HepG2 (cell line): ENCODE results near the gene ZNF770. TPM values are rescaled to one million over a fixed set of nuclear protein-coding genes. Genes with fewer than 3 reads are reported as not detected.

Experiments used
- AGO2 ChIP-seq: fragments of 200-400 bp; formaldehyde crosslinking; optimal IDR thresholded peaks from 2 replicates; pipeline ENCODE3; 2017; ENCODE audit warnings: mild to moderate bottlenecking, low read depth, low read length, moderate library complexity
- ETV5 ChIP-seq: IDR thresholded peaks from 2 replicates; pipeline ENCODE4 v1.6.1; 2018; ENCODE audit warnings: missing biosample characterization, missing genetic modification reagents, inconsistent platforms, borderline replicate concordance
- MTF1 ChIP-seq: sonication (generic); formaldehyde crosslinking; IDR thresholded peaks from 2 replicates; pipeline ENCODE4 v1.5.0; 2020; ENCODE audit warnings: missing genetic modification reagents
- NFRKB ChIP-seq: fragments of 450-650 bp; IDR thresholded peaks from 2 replicates; pipeline ENCODE4 v1.6.1; 2017
- REXO4 ChIP-seq: sonication (generic); formaldehyde crosslinking; IDR thresholded peaks from 2 replicates; pipeline ENCODE4 v1.8.0; 2022; ENCODE audit warnings: missing genetic modification reagents, mild to moderate bottlenecking, borderline replicate concordance
- SMARCE1 ChIP-seq: fragments of 450-650 bp; IDR thresholded peaks from 2 replicates; pipeline ENCODE4 v1.6.1; 2017; ENCODE audit warnings: borderline replicate concordance
- XBP1 ChIP-seq: sonication (generic); formaldehyde crosslinking; IDR thresholded peaks from 2 replicates; pipeline ENCODE4 v1.5.0; 2020; ENCODE audit warnings: missing genetic modification reagents
- YEATS2 ChIP-seq: sonication (generic); formaldehyde crosslinking; IDR thresholded peaks from 2 replicates; pipeline ENCODE4 v1.4.0; 2020; ENCODE audit warnings: missing genetic modification reagents, borderline replicate concordance
- ZNF136 ChIP-seq: sonication (generic); formaldehyde crosslinking; IDR thresholded peaks from 2 replicates; pipeline ENCODE4 v1.8.1; 2022; ENCODE audit warnings: low read depth, mild to moderate bottlenecking, moderate library complexity, missing genetic modification reagents
- ZNF572 ChIP-seq: sonication (generic); formaldehyde crosslinking; IDR thresholded peaks from 2 replicates; pipeline ENCODE4 v1.5.1; 2020; ENCODE audit warnings: mild to moderate bottlenecking, missing genetic modification reagents
- ZNF746 ChIP-seq: sonication (generic); formaldehyde crosslinking; IDR thresholded peaks from 2 replicates; pipeline ENCODE4 v1.8.0; 2022; ENCODE audit warnings: mild to moderate bottlenecking, missing genetic modification reagents
- ZNF790 ChIP-seq: sonication (generic); formaldehyde crosslinking; IDR thresholded peaks from 2 replicates; pipeline ENCODE4 v1.8.0; 2022; ENCODE audit warnings: missing genetic modification reagents, mild to moderate bottlenecking, borderline replicate concordance
- ZNF83 ChIP-seq: sonication (generic); formaldehyde crosslinking; IDR thresholded peaks from 2 replicates; pipeline ENCODE4 v1.4.0; 2020; ENCODE audit warnings: missing genetic modification reagents, mild to moderate bottlenecking, borderline replicate concordance
- ZSCAN29 ChIP-seq: sonication (generic); formaldehyde crosslinking; conservative IDR thresholded peaks from 2 replicates; pipeline ENCODE4 v1.4.0; 2020; ENCODE audit warnings: mild to moderate bottlenecking, missing genetic modification reagents
- polyA plus RNA-seq, 8 experiments: library from polyadenylated mRNA; depleted of rRNA in 3 of 8; stranded (reverse) in 7 of 8; unstranded in 1 of 8; fragments of >200 nt; fragmentation: Illumina TruSeq in 4 of 8; extraction: Trizol in 4 of 8; gene quantifications; 2 replicates each; pipeline versions ENCODE4 v1.2.1 to v1.2.3, GENCODE V29; 2011 to 2016; ENCODE audit warnings: low read depth in 4 of 8, missing spikeins in 1 of 8, mixed read lengths in 1 of 8; ENCODE audit not compliant: insufficient read depth in 1 of 8
- total RNA-seq, 5 experiments: library from RNA; depleted of rRNA; stranded (reverse); fragments of >200 nt; fragmentation: Illumina TruSeq; extraction: Trizol; gene quantifications; 2 replicates each; pipeline ENCODE4 v1.2.3, GENCODE V29; 2016; ENCODE audit warnings: low read depth in 1 of 5
- TF ChIP-seq, protein P1 (sequence below): sonication (generic); formaldehyde crosslinking; IDR thresholded peaks from 2 replicates; pipeline ENCODE4 v1.4.0; 2020; ENCODE audit warnings: missing genetic modification reagents
- TF ChIP-seq, protein P2 (sequence below): sonication (generic); formaldehyde crosslinking; IDR thresholded peaks from 2 replicates; pipeline ENCODE4 v1.8.1; 2022; ENCODE audit warnings: low read depth, mild to moderate bottlenecking, missing genetic modification reagents
- TF ChIP-seq, protein P3 (sequence below): sonication (generic); formaldehyde crosslinking; IDR thresholded peaks from 2 replicates; pipeline ENCODE4 v1.4.0; 2020; ENCODE audit warnings: low read depth, mild to moderate bottlenecking, missing genetic modification reagents
- TF ChIP-seq, protein P4 (sequence below): sonication (generic); formaldehyde crosslinking; IDR thresholded peaks from 2 replicates; pipeline ENCODE4 v1.9.0; 2022; ENCODE audit warnings: low read depth, missing genetic modification reagents
- TF ChIP-seq, protein P5 (sequence below): IDR thresholded peaks from 2 replicates; pipeline ENCODE4 v1.6.1; 2016; ENCODE audit warnings: low read depth

The ZNF770 gene
- total and polyA plus RNA-seq, 2 of the 13 experiments (the other 11 are each of a cell fraction or from before 2014, with no cell fraction given): 15.5 to 33.1 TPM

DNA sequence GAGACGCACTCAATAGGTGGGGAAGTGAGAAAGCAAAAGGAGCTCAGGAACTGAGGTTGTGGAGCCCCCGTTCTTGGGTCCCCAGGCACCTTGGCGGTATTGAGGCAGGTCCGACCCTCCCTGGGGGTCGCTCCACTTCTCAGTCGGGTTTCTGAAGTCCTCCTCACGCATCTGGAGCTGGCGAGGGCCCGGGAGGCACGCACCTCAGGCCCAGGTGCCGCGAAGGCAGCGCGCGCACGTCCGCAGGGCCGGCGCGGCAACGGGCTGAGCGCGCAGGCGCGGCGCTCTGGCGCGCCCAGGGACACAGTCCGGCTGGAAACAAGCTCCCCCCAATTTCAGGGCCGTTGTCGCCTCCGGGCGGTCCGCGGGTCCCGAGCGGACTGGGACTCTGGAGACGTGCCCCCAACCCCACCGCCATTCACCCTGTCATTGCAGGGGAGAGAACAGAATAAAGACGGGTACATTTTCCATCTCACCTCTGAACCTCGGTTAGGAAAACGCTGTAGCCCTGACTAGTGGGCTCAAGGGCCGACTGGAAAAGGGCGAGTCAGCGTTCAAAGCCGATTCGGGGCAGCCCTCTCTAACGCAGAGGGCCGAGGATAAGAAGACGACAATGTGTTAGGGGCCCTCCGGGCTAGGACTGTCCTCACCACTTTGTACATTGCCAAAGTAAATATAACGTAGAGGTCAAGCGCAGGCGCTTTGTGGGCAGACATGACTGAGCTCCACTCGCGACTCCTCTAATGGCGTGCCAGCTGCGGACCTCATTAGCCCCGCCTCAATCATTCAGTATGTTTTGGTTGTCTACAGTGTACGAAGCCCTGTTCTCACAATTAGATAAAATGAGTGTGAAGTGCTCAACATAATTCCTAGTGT lies at the start of gene ZNF770 (continued):
- TF ChIP-seq SMARCE1: no peak
- TF ChIP-seq YEATS2: peak; percentile 58
- TF ChIP-seq ZNF83 (CRISPR knock-in tag): peak; percentile 80; the same call in 1 of the 2 replicates
- TF ChIP-seq, protein P1, sequence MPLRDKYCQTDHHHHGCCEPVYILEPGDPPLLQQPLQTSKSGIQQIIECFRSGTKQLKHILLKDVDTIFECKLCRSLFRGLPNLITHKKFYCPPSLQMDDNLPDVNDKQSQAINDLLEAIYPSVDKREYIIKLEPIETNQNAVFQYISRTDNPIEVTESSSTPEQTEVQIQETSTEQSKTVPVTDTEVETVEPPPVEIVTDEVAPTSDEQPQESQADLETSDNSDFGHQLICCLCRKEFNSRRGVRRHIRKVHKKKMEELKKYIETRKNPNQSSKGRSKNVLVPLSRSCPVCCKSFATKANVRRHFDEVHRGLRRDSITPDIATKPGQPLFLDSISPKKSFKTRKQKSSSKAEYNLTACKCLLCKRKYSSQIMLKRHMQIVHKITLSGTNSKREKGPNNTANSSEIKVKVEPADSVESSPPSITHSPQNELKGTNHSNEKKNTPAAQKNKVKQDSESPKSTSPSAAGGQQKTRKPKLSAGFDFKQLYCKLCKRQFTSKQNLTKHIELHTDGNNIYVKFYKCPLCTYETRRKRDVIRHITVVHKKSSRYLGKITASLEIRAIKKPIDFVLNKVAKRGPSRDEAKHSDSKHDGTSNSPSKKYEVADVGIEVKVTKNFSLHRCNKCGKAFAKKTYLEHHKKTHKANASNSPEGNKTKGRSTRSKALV (CRISPR knock-in tag): peak; percentile 65; the same call in 1 of the 2 replicates
- TF ChIP-seq, protein P2, sequence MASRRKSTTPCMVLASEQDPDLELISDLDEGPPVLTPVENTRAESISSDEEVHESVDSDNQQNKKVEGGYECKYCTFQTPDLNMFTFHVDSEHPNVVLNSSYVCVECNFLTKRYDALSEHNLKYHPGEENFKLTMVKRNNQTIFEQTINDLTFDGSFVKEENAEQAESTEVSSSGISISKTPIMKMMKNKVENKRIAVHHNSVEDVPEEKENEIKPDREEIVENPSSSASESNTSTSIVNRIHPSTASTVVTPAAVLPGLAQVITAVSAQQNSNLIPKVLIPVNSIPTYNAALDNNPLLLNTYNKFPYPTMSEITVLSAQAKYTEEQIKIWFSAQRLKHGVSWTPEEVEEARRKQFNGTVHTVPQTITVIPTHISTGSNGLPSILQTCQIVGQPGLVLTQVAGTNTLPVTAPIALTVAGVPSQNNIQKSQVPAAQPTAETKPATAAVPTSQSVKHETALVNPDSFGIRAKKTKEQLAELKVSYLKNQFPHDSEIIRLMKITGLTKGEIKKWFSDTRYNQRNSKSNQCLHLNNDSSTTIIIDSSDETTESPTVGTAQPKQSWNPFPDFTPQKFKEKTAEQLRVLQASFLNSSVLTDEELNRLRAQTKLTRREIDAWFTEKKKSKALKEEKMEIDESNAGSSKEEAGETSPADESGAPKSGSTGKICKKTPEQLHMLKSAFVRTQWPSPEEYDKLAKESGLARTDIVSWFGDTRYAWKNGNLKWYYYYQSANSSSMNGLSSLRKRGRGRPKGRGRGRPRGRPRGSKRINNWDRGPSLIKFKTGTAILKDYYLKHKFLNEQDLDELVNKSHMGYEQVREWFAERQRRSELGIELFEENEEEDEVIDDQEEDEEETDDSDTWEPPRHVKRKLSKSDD (CRISPR knock-in tag): 0 out of 2 replicates have a peak, but pooled peaks have one; percentile 68
- TF ChIP-seq ZNF790: 0 out of 2 replicates have a peak, but pooled peaks have one; percentile 52
- peak; percentile 86 for TF ChIP-seq AGO2
- no peak for TF ChIP-seq REXO4 (CRISPR knock-in tag)
- no peak for TF ChIP-seq NFRKB
- no peak for TF ChIP-seq ZNF136 (CRISPR knock-in tag)
- TF ChIP-seq MTF1 (CRISPR knock-in tag): 0 out of 2 replicates have a peak, but pooled peaks have one; percentile 27
- TF ChIP-seq, protein P3, sequence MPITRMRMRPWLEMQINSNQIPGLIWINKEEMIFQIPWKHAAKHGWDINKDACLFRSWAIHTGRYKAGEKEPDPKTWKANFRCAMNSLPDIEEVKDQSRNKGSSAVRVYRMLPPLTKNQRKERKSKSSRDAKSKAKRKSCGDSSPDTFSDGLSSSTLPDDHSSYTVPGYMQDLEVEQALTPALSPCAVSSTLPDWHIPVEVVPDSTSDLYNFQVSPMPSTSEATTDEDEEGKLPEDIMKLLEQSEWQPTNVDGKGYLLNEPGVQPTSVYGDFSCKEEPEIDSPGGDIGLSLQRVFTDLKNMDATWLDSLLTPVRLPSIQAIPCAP (CRISPR knock-in tag): no peak; the same call in 1 of the 2 replicates
- peak; percentile 41; the same call in 1 of the 2 replicates for TF ChIP-seq ETV5 (CRISPR knock-in tag)
- peak; percentile 70 for TF ChIP-seq ZNF746
- TF ChIP-seq ZSCAN29 (CRISPR knock-in tag): peak; percentile 68; the same call in 1 of the 2 replicates
- TF ChIP-seq, protein P4, sequence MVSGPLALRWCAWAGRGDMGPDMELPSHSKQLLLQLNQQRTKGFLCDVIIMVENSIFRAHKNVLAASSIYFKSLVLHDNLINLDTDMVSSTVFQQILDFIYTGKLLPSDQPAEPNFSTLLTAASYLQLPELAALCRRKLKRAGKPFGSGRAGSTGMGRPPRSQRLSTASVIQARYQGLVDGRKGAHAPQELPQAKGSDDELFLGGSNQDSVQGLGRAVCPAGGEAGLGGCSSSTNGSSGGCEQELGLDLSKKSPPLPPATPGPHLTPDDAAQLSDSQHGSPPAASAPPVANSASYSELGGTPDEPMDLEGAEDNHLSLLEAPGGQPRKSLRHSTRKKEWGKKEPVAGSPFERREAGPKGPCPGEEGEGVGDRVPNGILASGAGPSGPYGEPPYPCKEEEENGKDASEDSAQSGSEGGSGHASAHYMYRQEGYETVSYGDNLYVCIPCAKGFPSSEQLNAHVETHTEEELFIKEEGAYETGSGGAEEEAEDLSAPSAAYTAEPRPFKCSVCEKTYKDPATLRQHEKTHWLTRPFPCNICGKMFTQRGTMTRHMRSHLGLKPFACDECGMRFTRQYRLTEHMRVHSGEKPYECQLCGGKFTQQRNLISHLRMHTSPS: no peak
- TF ChIP-seq XBP1 (CRISPR knock-in tag): no peak; the same call in 1 of the 2 replicates
- TF ChIP-seq, protein P5, sequence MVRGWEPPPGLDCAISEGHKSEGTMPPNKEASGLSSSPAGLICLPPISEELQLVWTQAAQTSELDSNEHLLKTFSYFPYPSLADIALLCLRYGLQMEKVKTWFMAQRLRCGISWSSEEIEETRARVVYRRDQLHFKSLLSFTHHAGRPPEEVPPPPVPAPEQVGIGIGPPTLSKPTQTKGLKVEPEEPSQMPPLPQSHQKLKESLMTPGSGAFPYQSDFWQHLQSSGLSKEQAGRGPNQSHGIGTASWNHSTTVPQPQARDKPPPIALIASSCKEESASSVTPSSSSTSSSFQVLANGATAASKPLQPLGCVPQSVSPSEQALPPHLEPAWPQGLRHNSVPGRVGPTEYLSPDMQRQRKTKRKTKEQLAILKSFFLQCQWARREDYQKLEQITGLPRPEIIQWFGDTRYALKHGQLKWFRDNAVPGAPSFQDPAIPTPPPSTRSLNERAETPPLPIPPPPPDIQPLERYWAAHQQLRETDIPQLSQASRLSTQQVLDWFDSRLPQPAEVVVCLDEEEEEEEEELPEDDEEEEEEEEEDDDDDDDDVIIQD: no peak; the same call in 1 of the 2 replicates
- TF ChIP-seq ZNF572 (CRISPR knock-in tag): 0 out of 2 replicates have a peak, but pooled peaks have one; percentile 71
